NCI-H1417 (cell line): ENCODE data around the gene SLC22A9.
"Not testable (repeated sequence)": the region's sequence is repeated elsewhere in the genome, so short reads cannot be mapped to it uniquely, and the experiment has no call there.

ENCODE experiments used
- DNase-seq, 3 experiments: peaks; one replicate each; lab custom pipeline; 2025; lab: John Stamatoyannopoulos, UW

SLC22A9 gene

GRCh38 chr11:63369165-63369970, at the start of gene SLC22A9:
Gene SLC22A9 (plus strand): TSS chr11:63369785. CDS start chr11:63370057, 272 bp downstream.
- no peak for DNase-seq

- no peak for DNase-seq
Measured at GRCh38 chr11:63321723-63322122, 47.9 kb upstream of the SLC22A9 start.

DNA sequence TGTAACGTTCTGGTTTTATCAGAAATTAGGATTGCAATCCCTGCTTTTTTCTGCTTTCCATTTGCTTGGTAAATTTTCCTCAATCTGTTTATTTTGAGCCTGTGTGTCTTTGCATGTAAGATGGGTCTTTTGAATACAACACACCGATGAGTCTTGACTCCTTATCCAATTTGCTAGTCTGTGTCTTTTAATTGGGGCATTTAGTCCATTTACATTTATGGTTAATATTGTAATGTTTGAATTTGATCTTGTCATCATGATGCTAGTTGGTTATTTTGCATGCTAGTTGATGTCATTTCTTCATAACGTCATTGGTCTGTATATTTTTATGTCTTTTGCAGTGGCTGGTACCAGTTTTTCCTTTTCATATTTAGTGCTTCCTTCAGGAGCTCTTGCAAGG, 34.5 kb upstream of the SLC22A9 start:
- DNase-seq, result not testable (repeated sequence)

GRCh38 chr11:63337070-63337469, 32.5 kb upstream of the SLC22A9 start:
- no peak for DNase-seq

DNA sequence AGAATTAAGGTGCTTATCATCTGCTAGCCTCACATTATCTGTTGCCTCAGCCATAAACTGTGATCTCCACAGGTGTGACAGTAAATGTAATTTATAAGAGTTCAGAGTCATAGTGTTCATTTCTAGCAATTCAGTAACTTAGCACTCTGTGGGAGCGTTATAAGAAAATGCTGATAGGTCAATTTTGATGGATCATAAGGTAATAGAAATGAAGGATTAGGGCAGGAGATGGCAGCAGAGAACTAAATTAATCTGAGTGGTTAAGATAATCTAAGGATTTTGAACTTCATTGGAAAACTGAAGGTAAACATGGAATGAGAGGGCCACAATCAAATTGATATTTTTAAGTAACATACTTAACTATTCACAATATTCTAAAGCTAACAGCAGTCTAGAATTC, 26.5 kb upstream of the SLC22A9 start:
- no peak for DNase-seq

DNA sequence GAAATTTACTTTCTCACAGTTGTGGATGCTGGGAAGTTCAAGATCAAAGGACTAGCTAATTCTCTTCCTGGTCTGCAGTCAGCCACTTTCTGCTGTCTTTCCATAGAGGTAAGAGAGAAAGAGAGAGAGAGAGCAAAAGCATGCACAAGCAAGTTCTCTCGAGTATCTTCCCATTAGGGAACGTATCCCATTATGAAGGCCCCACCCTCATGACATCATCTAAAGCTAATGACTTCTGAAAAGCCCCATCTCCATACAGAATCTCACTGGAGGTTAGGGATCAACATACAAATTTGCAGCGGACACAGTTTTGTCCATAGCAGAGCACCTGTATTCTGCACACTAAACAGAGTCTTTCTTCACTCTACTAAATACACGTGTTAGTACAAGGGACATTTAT, 17.4 kb upstream of the SLC22A9 start:
- no peak for DNase-seq

DNA sequence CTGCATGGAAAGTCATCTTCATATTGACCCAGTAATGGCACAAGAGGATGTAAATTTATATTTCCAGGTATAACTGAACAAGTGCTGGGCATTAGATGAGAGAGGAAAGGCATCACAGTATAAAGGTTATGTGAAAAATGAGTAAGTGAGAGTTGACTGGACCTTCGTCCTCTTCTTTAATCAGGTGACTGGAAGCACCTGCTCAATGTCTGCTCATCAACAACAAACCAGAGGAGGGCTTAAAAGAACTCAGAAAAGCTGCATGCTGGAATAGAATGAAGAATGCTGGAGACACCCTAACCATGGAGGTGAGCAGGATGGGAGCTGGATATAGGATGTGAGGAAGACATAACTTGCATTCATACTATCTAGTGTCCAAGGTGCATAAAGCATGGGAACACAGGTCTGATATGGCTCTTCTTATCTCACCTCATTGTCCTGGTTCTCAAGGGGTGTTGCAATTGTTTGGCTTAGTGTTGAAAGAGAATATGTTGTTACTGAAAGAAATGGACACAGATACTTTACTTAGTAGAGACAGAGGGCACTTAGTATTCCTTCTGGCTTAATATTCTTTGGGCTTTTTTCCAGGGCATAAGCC, 7.3 kb upstream of the SLC22A9 start:
- DNase-seq, result no peak

DNA sequence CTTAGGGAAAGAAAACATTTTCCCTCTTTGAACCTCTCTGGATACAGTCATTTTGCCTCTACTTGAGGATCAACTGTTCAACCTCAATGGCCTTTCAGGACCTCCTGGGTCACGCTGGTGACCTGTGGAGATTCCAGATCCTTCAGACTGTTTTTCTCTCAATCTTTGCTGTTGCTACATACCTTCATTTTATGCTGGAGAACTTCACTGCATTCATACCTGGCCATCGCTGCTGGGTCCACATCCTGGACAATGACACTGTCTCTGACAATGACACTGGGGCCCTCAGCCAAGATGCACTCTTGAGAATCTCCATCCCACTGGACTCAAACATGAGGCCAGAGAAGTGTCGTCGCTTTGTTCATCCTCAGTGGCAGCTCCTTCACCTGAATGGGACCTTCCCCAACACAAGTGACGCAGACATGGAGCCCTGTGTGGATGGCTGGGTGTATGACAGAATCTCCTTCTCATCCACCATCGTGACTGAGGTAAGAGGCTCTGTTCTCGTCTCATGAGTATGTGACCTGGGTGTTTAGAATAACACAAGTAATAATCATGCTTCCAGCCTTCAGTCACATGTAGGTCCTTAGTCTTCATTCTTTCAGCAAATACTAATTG, 495 bp downstream of the SLC22A9 start:
- no peak for DNase-seq

DNA sequence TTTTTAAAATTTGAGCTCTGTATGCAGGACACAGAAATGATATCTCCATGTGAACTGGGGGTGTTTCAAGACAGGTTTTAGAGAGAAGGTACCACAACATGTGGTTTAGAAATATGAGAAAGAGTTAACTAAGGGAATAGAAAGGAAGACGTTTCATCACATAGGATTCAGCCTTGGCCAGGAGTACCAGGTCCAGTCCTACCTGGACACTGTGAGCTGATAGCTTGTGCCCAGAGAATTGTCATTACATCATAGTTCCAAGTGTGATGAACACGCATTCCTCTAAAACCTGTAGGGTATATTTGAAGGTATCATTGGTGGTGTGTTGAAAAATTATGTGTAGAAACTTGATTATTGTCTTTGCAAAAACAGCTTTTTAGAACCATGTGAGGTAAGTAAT, 1.8 kb downstream of the SLC22A9 start:
- DNase-seq, result no peak

- no peak for DNase-seq
Measured at GRCh38 chr11:63375434-63375833, 5.8 kb downstream of the SLC22A9 start.

DNA sequence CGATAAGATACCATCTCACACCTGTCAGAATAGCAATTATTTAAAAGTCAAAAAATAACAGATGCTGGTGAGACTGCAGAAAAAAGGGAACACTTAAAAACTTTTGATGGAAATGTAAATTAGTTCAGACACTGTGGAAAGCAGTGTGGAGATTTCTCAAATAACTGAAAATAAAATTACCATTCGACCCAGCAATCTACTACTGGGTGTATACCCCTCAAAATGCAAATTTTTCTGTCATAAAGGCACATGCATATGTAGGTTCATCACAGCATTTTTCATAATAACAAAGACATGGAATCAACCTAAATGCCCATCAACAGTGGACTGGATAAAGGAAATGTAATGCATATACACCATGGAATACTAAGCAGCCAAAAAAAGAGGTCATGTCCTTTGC, 10.5 kb downstream of the SLC22A9 start:
- no peak for DNase-seq

DNA sequence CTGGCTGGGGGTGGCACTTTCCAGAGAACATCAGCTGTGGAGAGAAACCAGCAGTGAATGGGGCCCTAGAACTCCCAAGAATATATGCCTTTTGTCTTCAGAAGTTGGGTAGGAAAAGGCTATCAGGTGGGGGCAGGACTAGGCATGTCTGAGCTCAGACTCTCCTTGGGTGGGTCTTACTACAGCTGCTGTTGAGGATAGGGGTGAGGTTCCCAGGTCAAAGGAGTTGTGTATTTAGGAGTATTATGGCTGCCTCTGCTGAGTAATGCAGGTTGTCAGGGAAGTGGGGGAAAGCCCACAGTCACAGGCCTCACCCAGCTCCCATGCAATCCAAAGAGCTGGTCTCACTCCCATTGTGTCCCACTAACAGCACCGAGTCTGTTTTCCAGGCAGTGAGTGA, 26.1 kb downstream of the SLC22A9 start:
- DNase-seq, result no peak

DNA sequence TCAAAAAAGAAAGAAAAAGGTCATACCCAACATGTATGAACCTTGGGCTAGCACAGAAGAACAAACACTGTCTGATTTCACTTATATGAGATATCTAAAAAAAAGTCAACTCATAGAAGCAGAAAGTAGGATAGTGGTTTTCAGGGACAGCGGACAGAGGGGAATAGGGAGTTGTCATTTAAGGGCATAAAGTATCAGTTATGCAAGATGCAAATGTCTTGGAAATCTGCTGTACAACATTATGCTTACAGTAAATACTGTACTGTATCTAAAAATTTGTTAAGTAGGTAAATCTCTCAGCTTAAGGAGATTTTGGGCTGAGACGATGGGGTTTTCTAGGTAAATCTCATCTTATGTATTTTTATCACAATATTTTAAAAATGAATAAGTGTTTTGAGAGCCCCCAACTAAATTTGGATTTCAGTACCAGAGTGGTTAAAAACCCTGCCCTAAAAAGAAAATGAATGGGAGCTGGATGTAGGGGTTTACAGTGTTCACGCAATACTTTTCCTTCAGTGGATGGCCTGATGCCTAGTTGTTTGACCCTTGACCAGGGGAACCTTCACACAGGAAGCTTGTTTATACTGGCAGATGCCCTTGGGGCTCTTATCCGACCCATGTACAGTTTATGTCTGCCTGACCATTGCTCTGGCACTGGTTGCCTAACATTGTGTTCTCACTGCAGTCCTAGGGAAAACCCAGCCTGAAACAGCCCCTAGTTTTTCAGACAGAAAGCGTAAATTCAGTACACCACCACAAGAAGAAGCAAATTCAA, 34.8 kb downstream of the SLC22A9 start:
- no peak for DNase-seq

- DNase-seq, result no peak
Measured at GRCh38 chr11:63405114-63405513, 35.5 kb downstream of the SLC22A9 start.

DNA sequence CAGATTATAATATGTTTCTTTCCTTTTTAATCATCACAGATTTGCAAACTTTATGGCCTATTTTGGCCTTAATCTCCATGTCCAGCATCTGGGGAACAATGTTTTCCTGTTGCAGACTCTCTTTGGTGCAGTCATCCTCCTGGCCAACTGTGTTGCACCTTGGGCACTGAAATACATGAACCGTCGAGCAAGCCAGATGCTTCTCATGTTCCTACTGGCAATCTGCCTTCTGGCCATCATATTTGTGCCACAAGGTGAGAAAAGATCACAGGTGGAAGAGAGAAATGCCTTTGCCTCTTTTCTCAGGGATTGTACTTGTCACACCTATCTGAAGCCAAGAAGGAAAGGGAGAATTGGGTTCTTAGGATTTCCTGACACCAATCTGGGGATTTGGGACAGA, 36.9 kb downstream of the SLC22A9 start:
- no peak for DNase-seq

DNA sequence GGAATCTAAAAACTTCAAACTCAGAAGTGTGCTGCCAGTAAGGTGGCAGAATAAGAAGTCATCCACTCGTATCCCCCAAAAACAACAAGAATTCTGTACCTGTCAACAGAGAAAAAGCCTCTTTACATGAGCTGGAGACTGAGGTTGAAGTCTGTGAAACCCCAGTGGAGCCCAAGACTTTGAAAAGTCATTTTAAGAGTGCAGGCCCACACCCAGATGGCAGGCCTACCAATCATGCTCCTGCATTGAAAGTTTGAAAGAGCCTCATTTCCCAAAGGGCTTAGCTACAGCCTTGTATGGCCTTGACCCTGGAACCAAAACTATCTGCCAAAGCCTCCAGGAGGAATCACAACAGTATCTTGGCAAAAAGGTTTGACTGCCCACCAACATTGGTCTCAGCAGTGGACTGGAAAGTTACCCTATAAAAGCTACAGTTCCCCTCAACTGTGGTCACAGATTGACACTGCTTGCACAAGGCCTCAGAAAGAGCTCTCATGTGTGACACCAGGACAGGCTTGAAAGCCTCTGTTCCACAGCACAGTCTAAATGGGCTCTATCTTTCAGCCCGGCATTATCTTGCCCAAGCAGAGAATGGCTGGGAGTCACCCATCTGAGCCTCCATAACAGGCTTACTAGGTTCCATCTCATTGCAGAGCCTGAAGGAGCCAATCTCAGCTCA, 47.7 kb downstream of the SLC22A9 start:
- DNase-seq, result no peak

GRCh38 chr11:63427971-63428508, 58.5 kb downstream of the SLC22A9 start:
- no peak for DNase-seq

DNA sequence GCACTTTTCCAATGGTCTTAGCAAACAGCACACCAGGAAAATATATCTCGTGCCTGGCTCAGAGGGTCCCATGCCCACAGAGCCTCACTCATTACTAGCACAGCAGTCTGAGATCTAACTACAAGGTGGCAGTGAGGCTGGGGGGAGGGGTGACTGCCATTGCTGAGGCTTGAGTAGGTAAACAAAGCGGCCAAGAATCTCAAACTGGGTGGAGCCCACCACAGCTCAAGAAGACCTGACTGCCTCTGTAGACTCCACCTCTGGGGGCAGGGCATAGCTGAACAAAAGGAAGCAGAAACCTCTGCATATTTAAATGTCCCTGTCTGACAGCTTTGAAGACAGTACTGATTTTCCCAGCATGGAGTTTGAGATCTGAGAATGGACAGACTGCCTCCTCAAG, 61.1 kb downstream of the SLC22A9 start:
- DNase-seq, result not testable (repeated sequence)

DNA sequence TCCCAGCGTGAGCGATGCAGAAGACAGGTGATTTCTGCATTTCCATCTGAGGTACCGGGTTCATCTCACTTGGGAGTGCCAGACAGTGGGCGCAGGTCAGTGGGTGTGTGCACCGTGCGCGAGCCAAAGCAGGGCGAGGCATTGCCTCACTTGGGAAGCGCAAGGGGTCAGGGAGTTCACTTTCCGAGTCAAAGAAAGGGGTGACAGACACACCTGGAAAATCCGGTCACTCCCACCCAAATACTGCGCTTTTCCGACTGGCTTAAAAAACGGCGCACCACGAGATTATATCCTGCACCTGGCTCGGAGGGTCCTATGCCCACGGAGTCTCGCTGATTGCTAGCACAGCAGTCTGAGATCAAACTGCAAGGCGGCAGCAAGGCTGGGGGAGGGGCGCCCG, 65.8 kb downstream of the SLC22A9 start:
- not testable (repeated sequence) for DNase-seq

DNA sequence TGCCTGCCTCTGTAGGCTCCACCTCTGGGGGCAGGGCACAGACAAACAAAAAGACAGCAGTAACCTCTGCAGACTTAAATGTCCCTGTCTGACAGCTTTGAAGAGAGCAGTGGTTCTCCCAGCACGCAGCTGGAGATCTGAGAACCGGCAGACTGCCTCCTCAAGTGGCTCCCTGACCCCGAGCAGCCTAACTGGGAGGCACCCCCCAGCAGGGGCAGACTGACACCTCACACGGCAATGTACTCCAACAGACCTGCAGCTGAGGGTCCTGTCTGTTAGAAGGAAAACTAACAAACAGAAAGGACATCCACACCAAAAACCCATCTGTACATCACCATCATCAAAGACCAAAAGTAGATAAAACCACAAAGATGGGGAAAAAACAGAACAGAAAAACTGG, 66.2 kb downstream of the SLC22A9 start:
- not testable (repeated sequence) for DNase-seq

DNA sequence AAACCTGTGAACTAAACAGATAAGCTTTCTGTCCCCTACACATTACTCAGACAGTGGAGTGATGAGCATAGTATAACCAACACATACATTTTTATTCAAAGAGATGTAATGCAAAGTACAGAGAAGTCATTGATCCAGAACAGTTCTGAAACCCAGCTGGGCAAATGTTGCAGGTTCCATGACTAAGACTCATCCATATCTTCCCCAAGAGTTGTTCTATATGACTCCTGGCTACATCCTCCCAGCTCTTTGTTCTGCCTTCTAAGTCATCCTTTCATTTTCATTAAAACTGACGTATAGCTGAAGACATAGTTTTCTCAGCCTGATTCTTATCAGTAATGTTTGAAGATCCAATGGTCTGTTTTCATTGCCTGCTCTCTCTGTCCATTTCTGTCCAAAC, 74.1 kb downstream of the SLC22A9 start:
- DNase-seq, result no peak

GRCh38 chr11:63444160-63444559, 74.6 kb downstream of the SLC22A9 start:
- DNase-seq, result no peak
